Measurements from ENCODE around the gene CNTFR.
A peak's percentile ranks its signal among the peaks of the same experiment; 100 is the strongest.

Gene CNTFR

GRCh38 chr9:34570376-34570775 lies 19.1 kb downstream of the CNTFR start:
- H3K9me3 Mint-ChIP-seq, result no peaks in the 10 kb centered on the region

GRCh38 chr9:34568774-34569173 lies 20.8 kb downstream of the CNTFR start:
- H3K27ac Mint-ChIP-seq, result peak overlapping the region in 2 of 3 experiments; percentile 59 to 80
- no peak for TF ChIP-seq CTCF (IDR thresholded peaks at IDR 0.05; ENCODE audit: unreplicated experiment in 3 of 3)
- H3K4me3 Mint-ChIP-seq, result peak overlapping the region in 2 of 3 experiments; percentile 3 to 29
- no peaks in the 10 kb centered on the region for H3K9me3 Mint-ChIP-seq
- peaks cover 24% of the 10 kb centered on the region for H3K36me3 Mint-ChIP-seq (ENCODE audit: low read depth)
- peaks cover 9% of the 10 kb centered on the region for H3K27me3 Mint-ChIP-seq (ENCODE audit: low read depth)
- H3K4me1 Mint-ChIP-seq, result peaks cover 83% of the 10 kb centered on the region

More at GRCh38 chr9:34570376-34570775, 19.1 kb downstream of the CNTFR start:
- Mint-ChIP-seq H3K27me3 (ENCODE audit: low read depth) (peaks cover 9% of the 10 kb centered on the region), H3K36me3 (ENCODE audit: low read depth) (peaks cover 14% of the 10 kb centered on the region), H3K4me3 (peak overlapping the region; percentile 5 to 62 (median 48)), H3K27ac (peak overlapping the region; percentile 83 to 96 (median 92)), H3K4me1 (peaks cover 87% of the 10 kb centered on the region)
- TF ChIP-seq CTCF (IDR thresholded peaks at IDR 0.05; ENCODE audit: unreplicated experiment in 3 of 3), result no peak

GRCh38 chr9:34568133-34568532 lies 21.4 kb downstream of the CNTFR start:
- Mint-ChIP-seq H3K4me3 (peak overlapping the region in 2 of 3 experiments; percentile 29 to 41), H3K36me3 (ENCODE audit: low read depth) (peaks cover 31% of the 10 kb centered on the region), H3K9me3 (no peaks in the 10 kb centered on the region), H3K4me1 (peaks cover 83% of the 10 kb centered on the region), H3K27me3 (ENCODE audit: low read depth) (peaks cover 6% of the 10 kb centered on the region), H3K27ac (peak overlapping the region in 2 of 3 experiments; percentile 59 to 80)
- no peak for TF ChIP-seq CTCF (IDR thresholded peaks at IDR 0.05; ENCODE audit: unreplicated experiment in 3 of 3)

GRCh38 chr9:34566972-34567371 lies 22.6 kb downstream of the CNTFR start:
- Mint-ChIP-seq H3K4me1 (peaks cover 81% of the 10 kb centered on the region), H3K4me3 (peak overlapping the region in 1 of 3 experiments; percentile 25)

GRCh38 chr9:34566322-34566721 lies 23.2 kb downstream of the CNTFR start:
- no peaks in the 10 kb centered on the region for H3K9me3 Mint-ChIP-seq
- H3K27ac Mint-ChIP-seq, result peak overlapping the region; percentile 61 to 76 (median 65)
- peaks cover 41% of the 10 kb centered on the region for H3K36me3 Mint-ChIP-seq (ENCODE audit: low read depth)
- peaks cover 10% of the 10 kb centered on the region for H3K27me3 Mint-ChIP-seq (ENCODE audit: low read depth)
- peaks cover 80% of the 10 kb centered on the region for H3K4me1 Mint-ChIP-seq
- peak overlapping the region; percentile 0 to 25 (median 22) for H3K4me3 Mint-ChIP-seq
- no peak for TF ChIP-seq CTCF (IDR thresholded peaks at IDR 0.05; ENCODE audit: unreplicated experiment in 3 of 3)

More at GRCh38 chr9:34566972-34567371, 22.6 kb downstream of the CNTFR start:
- Mint-ChIP-seq H3K36me3 (ENCODE audit: low read depth) (peaks cover 39% of the 10 kb centered on the region), H3K27ac (peak overlapping the region; percentile 61 to 76 (median 65)), H3K27me3 (ENCODE audit: low read depth) (peaks cover 10% of the 10 kb centered on the region), H3K9me3 (no peaks in the 10 kb centered on the region)
- no peak for TF ChIP-seq CTCF (IDR thresholded peaks at IDR 0.05; ENCODE audit: unreplicated experiment in 3 of 3)

GRCh38 chr9:34565856-34566255 lies 23.7 kb downstream of the CNTFR start:
- Mint-ChIP-seq H3K27me3 (ENCODE audit: low read depth) (peaks cover 10% of the 10 kb centered on the region), H3K4me3 (peak overlapping the region in 1 of 3 experiments; percentile 22), H3K27ac (peak overlapping the region in 2 of 3 experiments; percentile 41 to 76), H3K36me3 (ENCODE audit: low read depth) (peaks cover 41% of the 10 kb centered on the region), H3K4me1 (peaks cover 80% of the 10 kb centered on the region), H3K9me3 (no peaks in the 10 kb centered on the region)
- TF ChIP-seq CTCF (IDR thresholded peaks at IDR 0.05; ENCODE audit: unreplicated experiment in 3 of 3), result no peak

Measured in nephron (organoid).